NT2/D1 (cell line): Measurements from ENCODE around the gene PSMA6.
A peak's percentile ranks its signal among the peaks of the same experiment; 100 is the strongest.

ENCODE experiments used
- DNase-seq: peaks from one replicate; pipeline ENCODE4 v3.0.0-alpha.2; 2011; ENCODE audit warnings: low read depth, low spot score
- H3K27me3 ChIP-seq: 2 replicates; pipeline ENCODE4 v1.6.0; 2011; ENCODE audit warnings: mild to moderate bottlenecking; ENCODE audit not compliant: insufficient read length, insufficient read depth
- H3K36me3 ChIP-seq: 2 replicates; pipeline ENCODE4 v1.6.1; 2011; ENCODE audit warnings: mild to moderate bottlenecking, low read length, mixed read lengths; ENCODE audit not compliant: insufficient read depth, insufficient read length
- H3K4me1 ChIP-seq: 2 replicates; pipeline ENCODE4 v1.5.1; 2011; ENCODE audit not compliant: insufficient read depth, insufficient read length
- H3K4me3 ChIP-seq: 2 replicates; pipeline ENCODE4 v1.5.1; 2011; ENCODE audit warnings: low read depth; ENCODE audit not compliant: insufficient read length
- H3K9ac ChIP-seq: 2 replicates; pipeline ENCODE4 v1.6.0; 2011; ENCODE audit warnings: low read depth; ENCODE audit not compliant: insufficient read length
- H3K9me3 ChIP-seq: 2 replicates; pipeline ENCODE4 v1.5.1; 2011; ENCODE audit warnings: mild to moderate bottlenecking, low read length; ENCODE audit not compliant: insufficient read depth
- SUZ12 ChIP-seq: IDR thresholded peaks from 2 replicates; pipeline ENCODE4 v1.6.1; 2011; ENCODE audit not compliant: insufficient read length, insufficient read depth; ENCODE audit errors: extremely low read depth
- YY1 ChIP-seq: IDR thresholded peaks from 2 replicates; pipeline ENCODE4 v1.6.1; 2011; ENCODE audit not compliant: insufficient read length, insufficient read depth
- ZNF274 ChIP-seq: IDR thresholded peaks from 2 replicates; pipeline ENCODE4 v1.6.1; 2011; ENCODE audit warnings: mild to moderate bottlenecking, low read depth, low read length

PSMA6 gene

DNA sequence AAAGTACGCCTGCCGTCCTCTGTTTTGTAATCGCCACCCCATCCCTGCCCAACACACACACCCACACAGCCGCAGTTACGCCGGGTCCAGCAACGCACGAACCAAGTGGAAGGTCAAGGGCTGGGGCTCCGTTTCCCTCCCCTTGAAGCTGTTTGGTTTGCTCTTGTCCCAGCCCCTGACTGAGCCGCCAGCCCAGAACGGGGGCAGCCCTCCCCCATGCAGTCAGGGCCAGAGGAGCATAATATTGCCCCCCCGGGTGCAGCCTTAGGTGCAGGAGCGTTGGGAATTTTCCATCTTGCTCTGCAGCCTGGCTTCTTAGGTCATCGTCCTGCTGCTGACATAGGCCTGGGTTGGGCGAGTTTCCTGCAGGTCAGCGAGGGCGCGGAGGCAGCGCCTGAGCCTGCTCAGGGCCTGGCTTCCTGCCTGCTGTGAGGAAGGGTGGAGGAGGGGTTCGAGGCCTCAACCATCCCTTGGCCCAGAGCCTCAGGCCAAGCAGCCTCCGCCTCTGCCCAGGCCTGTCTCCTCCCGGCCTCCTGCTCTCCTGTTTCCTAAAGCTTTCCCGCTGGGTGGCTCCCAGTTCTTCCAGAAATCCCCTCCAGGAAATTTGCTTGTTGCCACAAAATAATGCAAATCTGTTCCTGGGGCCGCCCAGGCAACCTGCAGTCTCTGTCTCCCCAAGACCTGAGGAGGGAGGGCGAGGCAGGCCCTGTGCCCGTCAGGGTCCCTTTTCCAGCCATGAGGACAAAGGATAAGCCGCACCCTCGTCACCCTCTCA is 44.5 kb downstream of the PSMA6 start:
- H3K9ac ChIP-seq, result peak overlapping the region; percentile 70
- peaks cover 32% of the 10 kb centered on the region for H3K4me1 ChIP-seq
- H3K4me3 ChIP-seq, result no peak overlapping the region
- no peaks in the 10 kb centered on the region for H3K27me3 ChIP-seq
- no peaks in the 10 kb centered on the region for H3K36me3 ChIP-seq
- no peaks in the 10 kb centered on the region for H3K9me3 ChIP-seq
- no peak for TF ChIP-seq SUZ12
- no peak for TF ChIP-seq ZNF274
- no peak for TF ChIP-seq YY1
- no peak for DNase-seq

DNA sequence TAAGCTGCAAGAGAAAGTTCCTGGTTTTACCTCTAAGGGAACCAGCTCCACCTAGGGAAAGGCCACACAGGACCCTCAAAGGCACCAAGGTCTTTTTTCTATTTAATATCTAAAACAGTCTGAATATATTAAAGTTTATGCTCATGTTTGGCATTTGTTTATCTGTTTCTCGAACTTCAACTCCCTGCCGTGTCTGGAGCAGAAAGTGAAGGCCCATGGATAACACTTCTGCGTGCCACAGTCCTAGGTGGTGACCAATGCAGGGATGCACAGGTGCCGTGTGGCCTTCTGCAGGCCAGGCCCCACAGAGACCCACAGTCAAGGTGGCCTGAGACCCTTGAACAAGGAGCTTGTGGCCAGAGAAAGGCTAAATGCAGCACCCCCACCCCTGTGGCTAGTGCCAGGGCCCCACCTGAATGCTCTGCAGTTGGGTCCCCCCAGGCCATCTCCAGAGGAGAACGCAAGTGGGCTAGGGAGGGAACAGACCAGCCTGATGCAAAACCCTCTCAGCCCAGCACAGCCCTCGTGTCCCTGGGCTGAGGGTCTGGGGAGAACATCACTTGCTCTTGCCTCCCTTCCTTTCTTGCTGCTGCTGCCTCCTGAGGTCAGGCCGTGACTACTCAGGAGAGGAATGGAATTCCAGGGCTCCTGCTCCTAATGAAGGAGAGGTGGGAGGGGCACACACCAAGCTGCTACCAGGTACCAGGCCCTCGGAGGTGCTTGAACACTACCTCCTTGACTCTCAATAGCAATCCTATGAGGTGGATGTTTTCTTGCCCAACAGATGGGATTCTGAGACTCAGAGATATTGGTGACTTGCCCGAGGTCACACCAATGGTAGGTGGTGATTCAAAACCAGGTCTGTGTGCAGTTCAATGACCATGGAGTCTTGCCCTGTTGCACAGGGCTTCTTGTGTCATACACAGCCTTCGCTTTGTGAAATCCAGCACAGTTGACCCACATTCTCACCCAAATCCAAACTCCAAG is 45.4 kb downstream of the PSMA6 start:
- H3K9ac ChIP-seq, result peak overlapping the region; percentile 6

DNA sequence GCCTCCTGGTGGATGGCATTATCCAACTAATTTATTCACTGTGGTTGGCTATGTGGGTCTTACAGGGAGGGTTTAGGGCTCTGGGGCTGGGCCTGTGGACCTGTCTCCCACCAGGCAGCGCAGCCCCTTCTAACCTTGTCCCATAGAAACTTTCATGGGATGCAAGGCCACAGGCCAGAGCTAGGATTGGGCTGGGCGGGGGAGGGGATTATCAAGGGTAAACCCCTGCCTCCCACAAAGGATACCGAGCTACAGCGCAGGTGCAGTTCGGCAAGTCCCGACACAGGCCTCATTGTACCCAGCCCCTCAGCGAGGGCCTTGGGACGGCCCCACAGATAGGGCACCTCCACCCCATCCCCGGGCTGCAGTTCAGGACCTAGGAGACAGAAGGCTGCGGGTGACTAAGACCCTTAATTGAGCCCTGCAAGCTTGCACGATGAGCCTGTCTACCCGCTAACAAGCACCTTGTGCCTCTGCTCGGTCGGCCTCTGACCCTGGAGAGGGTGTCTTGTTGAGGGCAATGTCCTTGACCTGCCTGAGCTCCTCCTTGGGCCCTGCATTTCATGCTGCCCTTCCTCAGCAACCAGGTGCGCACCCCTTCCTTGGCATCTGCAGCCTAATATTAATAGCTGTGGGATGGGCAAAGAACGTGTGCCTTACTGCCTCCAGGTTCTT is 46.7 kb downstream of the PSMA6 start:
- TF ChIP-seq SUZ12 (no peak), ZNF274 (no peak), YY1 (no peak)
- H3K4me3 ChIP-seq, result no peak overlapping the region
- no peaks in the 10 kb centered on the region for H3K9me3 ChIP-seq
- H3K9ac ChIP-seq, result no peak overlapping the region
- no peak for DNase-seq
- peaks cover 21% of the 10 kb centered on the region for H3K4me1 ChIP-seq
- no peaks in the 10 kb centered on the region for H3K27me3 ChIP-seq
- H3K36me3 ChIP-seq, result no peaks in the 10 kb centered on the region

More for the DNA sequence above, 45.4 kb downstream of the PSMA6 start:
- no peak for DNase-seq
- Histone ChIP-seq H3K4me3 (no peak overlapping the region), H3K36me3 (no peaks in the 10 kb centered on the region), H3K9me3 (no peaks in the 10 kb centered on the region), H3K4me1 (peaks cover 30% of the 10 kb centered on the region), H3K27me3 (no peaks in the 10 kb centered on the region)
- TF ChIP-seq SUZ12 (no peak), ZNF274 (no peak), YY1 (no peak)

DNA sequence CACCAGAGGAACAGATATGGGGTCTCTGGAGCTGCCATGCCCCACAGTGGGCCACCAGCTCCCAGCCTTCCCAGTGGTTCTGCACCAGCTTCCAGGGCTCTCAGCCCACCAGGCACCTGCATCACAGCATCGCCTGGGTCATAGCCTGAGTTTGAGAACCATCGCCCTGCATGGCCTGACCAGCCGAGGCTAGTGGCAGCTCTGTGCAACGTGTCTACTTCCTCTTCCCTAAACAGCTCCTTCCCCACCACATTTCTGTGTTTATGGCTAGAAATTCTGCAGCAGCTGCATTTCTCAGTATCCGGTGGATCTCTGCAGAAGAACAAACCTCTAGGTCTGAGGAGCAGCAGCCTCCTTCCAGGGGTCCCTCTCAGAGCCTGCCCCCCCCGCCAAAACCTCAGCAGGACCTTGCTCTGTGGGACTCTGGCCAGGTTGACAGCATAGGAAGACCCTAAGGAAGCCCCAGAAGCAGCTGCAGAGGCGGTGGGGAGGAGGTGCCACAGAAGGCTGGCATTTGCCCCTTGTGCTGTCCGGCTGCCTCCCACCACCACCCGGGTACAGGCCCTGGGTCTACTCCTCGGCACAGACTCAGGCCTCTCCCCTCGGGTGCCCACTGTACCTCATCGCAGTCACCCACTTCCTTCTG is 47.7 kb downstream of the PSMA6 start:
- no peak overlapping the region for H3K9ac ChIP-seq
- TF ChIP-seq ZNF274, result no peak
- H3K4me1 ChIP-seq, result peaks cover 16% of the 10 kb centered on the region
- no peaks in the 10 kb centered on the region for H3K9me3 ChIP-seq
- H3K4me3 ChIP-seq, result no peak overlapping the region
- no peaks in the 10 kb centered on the region for H3K36me3 ChIP-seq
- no peak for DNase-seq
- H3K27me3 ChIP-seq, result no peaks in the 10 kb centered on the region

DNA sequence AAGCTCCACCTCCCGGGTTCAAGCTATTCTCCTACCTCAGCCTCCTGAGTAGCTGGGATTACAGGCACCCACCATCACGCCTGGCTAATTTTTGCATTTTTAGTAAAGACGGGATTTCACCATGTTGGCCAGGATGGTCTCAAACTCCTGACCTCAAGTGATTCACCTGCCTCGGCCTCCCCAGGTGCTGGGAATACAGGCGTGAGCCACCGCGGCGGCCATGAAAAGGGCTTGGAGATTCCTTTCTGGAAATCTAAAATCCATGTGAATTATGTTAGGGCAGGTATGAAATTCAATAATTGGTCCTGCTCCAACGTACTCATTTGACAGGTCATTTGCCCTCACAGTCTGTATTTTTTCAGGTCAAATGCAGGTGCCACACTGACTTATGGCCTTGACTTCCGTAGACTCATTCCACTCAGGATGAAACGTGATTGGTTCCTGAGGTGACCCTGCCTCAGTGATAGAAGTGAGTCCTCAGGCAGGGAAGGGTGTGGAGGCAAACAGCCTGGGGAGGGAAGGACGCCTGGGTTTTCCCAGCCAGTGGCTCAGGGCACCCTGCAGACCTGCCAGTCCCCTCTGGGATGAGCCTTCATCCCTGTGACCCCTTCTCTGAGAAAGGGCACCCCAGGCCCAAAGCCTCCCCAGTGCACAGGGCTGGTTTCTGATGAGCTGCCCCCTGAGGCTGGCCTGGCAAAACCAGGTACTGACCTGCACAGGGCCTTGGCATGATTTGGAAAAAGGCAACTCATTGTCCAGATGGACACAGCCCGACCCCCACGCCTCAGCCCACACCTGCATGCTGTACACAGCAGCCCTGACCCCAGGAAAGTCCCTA is 48.7 kb downstream of the PSMA6 start:
- H3K4me1 ChIP-seq, result peaks cover 14% of the 10 kb centered on the region
- no peaks in the 10 kb centered on the region for H3K36me3 ChIP-seq
- TF ChIP-seq ZNF274 (no peak), SUZ12 (no peak), YY1 (no peak)
- H3K9ac ChIP-seq, result no peak overlapping the region
- H3K4me3 ChIP-seq, result no peak overlapping the region
- no peak for DNase-seq
- no peaks in the 10 kb centered on the region for H3K27me3 ChIP-seq
- H3K9me3 ChIP-seq, result no peaks in the 10 kb centered on the region

DNA sequence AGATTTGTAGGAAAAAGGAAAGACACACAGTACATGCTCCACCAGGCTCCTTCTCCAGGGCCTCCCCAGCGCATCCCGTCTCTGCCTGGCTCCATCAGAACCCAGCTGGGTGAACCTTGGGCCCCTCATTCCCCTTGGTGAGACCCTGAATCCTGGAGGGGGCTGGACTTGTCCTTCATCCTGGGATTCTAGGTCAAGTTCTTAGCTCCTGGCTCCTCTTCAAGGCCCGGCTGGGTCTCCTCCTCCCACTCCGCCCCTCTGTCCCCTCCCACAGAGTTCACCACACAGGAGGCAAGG is 49.2 kb downstream of the PSMA6 start:
- H3K9me3 ChIP-seq, result no peaks in the 10 kb centered on the region
- H3K36me3 ChIP-seq, result no peaks in the 10 kb centered on the region
- H3K9ac ChIP-seq, result no peak overlapping the region
- no peak for DNase-seq
- H3K4me1 ChIP-seq, result peaks cover 13% of the 10 kb centered on the region
- TF ChIP-seq ZNF274, result no peak
- no peaks in the 10 kb centered on the region for H3K27me3 ChIP-seq
- H3K4me3 ChIP-seq, result no peak overlapping the region
